Retinal pigment epithelial cell (primary cell): ENCODE measurements around the gene CNNM4.
"Not testable (repeated sequence)": the region's sequence is repeated elsewhere in the genome, so short reads cannot be mapped to it uniquely, and the experiment has no call there.

Experiments
- DNase-seq: peaks from one replicate; pipeline ENCODE4 v3.0.0-alpha.2; 2010; ENCODE audit warnings: low read depth
- H3K4me3 ChIP-seq: 2 replicates; pipeline ENCODE4 v1.5.1; 2011; ENCODE audit warnings: mild to moderate bottlenecking, low read length, control low read depth, moderate library complexity
- CTCF ChIP-seq: conservative IDR thresholded peaks from 2 replicates; pipeline ENCODE4 v1.5.1; 2011; ENCODE audit warnings: low read depth, low read length, control low read depth, inconsistent platforms

CNNM4 gene

GRCh38 chr2:96789245-96789617 is 28.5 kb downstream of the CNNM4 start:
- TF ChIP-seq CTCF: no peak
- DNase-seq: no peak
- H3K4me3 ChIP-seq: no peak overlapping the region

- TF ChIP-seq CTCF: no peak
- no peak overlapping the region for H3K4me3 ChIP-seq
- DNase-seq: no peak
These were observed 32.4 kb downstream of the CNNM4 start for GRCh38 chr2:96792772-96793749.

- TF ChIP-seq CTCF: no peak
- DNase-seq: no peak
- no peak overlapping the region for H3K4me3 ChIP-seq
These were observed 34.4 kb downstream of the CNNM4 start for GRCh38 chr2:96795076-96795475.

GRCh38 chr2:96796497-96796896 is 35.8 kb downstream of the CNNM4 start:
- H3K4me3 ChIP-seq, DNase-seq: not testable (repeated sequence)

- no peak overlapping the region for H3K4me3 ChIP-seq
- no peak for DNase-seq
- TF ChIP-seq CTCF: no peak
These were observed 36.4 kb downstream of the CNNM4 start for GRCh38 chr2:96797066-96797625.

GRCh38 chr2:96798733-96799622 is 38.3 kb downstream of the CNNM4 start:
- TF ChIP-seq CTCF: no peak
- no peak overlapping the region for H3K4me3 ChIP-seq
- no peak for DNase-seq

GRCh38 chr2:96799623-96799935 is 38.9 kb downstream of the CNNM4 start:
- no peak overlapping the region for H3K4me3 ChIP-seq
- TF ChIP-seq CTCF: no peak
- DNase-seq: no peak
